ENCODE data around the gene KERA. TPM values are rescaled to one million over a fixed set of nuclear protein-coding genes. Genes with fewer than 3 reads are reported as not detected.

Gene KERA
- total RNA-seq, 1 experiment from 2014 or later = not detected

DNA sequence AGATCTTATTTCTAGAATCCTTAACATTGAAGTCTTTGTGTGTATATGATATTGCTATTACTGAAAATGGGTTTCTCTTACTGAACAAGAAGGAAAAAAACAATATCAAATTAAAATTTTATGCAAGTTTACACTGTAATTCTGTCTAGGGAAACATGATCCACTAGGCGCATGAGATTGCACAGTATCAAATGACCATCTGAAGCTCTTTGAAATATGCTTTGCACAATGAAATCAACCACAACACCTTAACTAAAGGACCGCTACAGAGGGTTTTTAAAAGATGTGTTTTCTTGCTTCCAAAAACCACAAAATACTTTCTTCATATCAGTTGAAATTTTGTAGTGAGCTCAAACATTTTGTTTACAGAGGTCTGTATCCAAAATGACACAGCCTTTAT is 15.1 kb upstream of the KERA start:
- Mint-ChIP-seq H3K9me3 (no peaks in the 10 kb centered on the region), H3K27me3 (ENCODE audit: low read depth) (no peaks in the 10 kb centered on the region), H3K36me3 (ENCODE audit: insufficient read depth in 1 of 3, low read depth in 3 of 3) (no peaks in the 10 kb centered on the region), H3K27ac (no peak overlapping the region), H3K4me3 (no peak overlapping the region), H3K4me1 (no peaks in the 10 kb centered on the region)
- no peak overlapping the region for H2BK12ac ChIP-seq (ENCODE audit: insufficient read length, low read depth, low read length)
- H3K79me1 ChIP-seq (ENCODE audit: insufficient read depth, low read depth, low read length, poor library complexity, severe bottlenecking) = no peaks in the 10 kb centered on the region
- no peaks in the 10 kb centered on the region for H3K9me3 ChIP-seq (ENCODE audit: control insufficient read depth, low read depth, low read length)
- no CpG with 5 or more reads among the region's 2 CpGs for WGBS (ENCODE audit: extremely low coverage, insufficient read length, low lambda C conversion rate)
- H2BK15ac ChIP-seq (ENCODE audit: low read depth, low read length) = no peak overlapping the region
- H4K20me1 ChIP-seq (ENCODE audit: control insufficient read depth, insufficient read depth, insufficient read length) = no peaks in the 10 kb centered on the region
- no peak overlapping the region for H3K4me2 ChIP-seq (ENCODE audit: insufficient read depth, insufficient read length, low read length)
- no peak overlapping the region for H3K56ac ChIP-seq (ENCODE audit: insufficient read length, low read depth, low read length)
- no peak for DNase-seq
- no peak overlapping the region for H2AK5ac ChIP-seq (ENCODE audit: insufficient read length, low read length)
- no peak overlapping the region for H4K8ac ChIP-seq (replicated peaks; ENCODE audit: insufficient read length, low read depth, low read length)
- H3K4me1 ChIP-seq (ENCODE audit: insufficient read depth, low read length) = no peaks in the 10 kb centered on the region
- no peak overlapping the region for H4K5ac ChIP-seq (ENCODE audit: insufficient read length, low read depth, low read length)
- no peak overlapping the region for H3K9ac ChIP-seq (ENCODE audit: extremely low read depth, insufficient read length, low read length)
- no peak overlapping the region for H2BK20ac ChIP-seq (ENCODE audit: low read depth, low read length, poor library complexity, severe bottlenecking)
- no peak overlapping the region for H3K14ac ChIP-seq (ENCODE audit: insufficient read depth, low read length)
- H3K79me2 ChIP-seq (ENCODE audit: insufficient read depth, low read length) = no peaks in the 10 kb centered on the region
- no peak overlapping the region for H3T11ph ChIP-seq (ENCODE audit: low read length)
- H2BK5ac ChIP-seq (ENCODE audit: insufficient read length, low read length) = no peak overlapping the region
- no peaks in the 10 kb centered on the region for H3K23me2 ChIP-seq (ENCODE audit: insufficient read length, low read depth, low read length, poor library complexity, severe bottlenecking)
- H3K18ac ChIP-seq (ENCODE audit: insufficient read length, low read depth, low read length) = no peak overlapping the region
- no peak overlapping the region for H3K27ac ChIP-seq (ENCODE audit: insufficient read length, low read depth, low read length)
- H2AFZ ChIP-seq (ENCODE audit: low read length) = no peak overlapping the region
- TF ChIP-seq, protein P1, sequence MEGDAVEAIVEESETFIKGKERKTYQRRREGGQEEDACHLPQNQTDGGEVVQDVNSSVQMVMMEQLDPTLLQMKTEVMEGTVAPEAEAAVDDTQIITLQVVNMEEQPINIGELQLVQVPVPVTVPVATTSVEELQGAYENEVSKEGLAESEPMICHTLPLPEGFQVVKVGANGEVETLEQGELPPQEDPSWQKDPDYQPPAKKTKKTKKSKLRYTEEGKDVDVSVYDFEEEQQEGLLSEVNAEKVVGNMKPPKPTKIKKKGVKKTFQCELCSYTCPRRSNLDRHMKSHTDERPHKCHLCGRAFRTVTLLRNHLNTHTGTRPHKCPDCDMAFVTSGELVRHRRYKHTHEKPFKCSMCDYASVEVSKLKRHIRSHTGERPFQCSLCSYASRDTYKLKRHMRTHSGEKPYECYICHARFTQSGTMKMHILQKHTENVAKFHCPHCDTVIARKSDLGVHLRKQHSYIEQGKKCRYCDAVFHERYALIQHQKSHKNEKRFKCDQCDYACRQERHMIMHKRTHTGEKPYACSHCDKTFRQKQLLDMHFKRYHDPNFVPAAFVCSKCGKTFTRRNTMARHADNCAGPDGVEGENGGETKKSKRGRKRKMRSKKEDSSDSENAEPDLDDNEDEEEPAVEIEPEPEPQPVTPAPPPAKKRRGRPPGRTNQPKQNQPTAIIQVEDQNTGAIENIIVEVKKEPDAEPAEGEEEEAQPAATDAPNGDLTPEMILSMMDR (conservative IDR thresholded peaks at IDR 0.05) = no peak
- H3K27me3 ChIP-seq (ENCODE audit: insufficient read depth, low read length) = no peaks in the 10 kb centered on the region
- H4K91ac ChIP-seq (ENCODE audit: insufficient read length, low read depth, low read length) = no peak overlapping the region
- no peak overlapping the region for H3K4ac ChIP-seq (ENCODE audit: low read depth, low read length)
- H2BK120ac ChIP-seq (ENCODE audit: low read depth, low read length, poor library complexity, severe bottlenecking) = no peak overlapping the region
- no peak overlapping the region for H3K23ac ChIP-seq (ENCODE audit: insufficient read length, low read depth, low read length)

Data from H9 (cell line).